GM18519 (cell line): ENCODE data around the gene PITHD1.
"Not testable (repeated sequence)": the region's sequence is repeated elsewhere in the genome, so short reads cannot be mapped to it uniquely, and the experiment has no call there.

Experiments
- ATAC-seq: cut with Tn5 transposase; IDR thresholded peaks from one replicate; pipeline ENCODE4 v1.9.1; 2021; ENCODE audit warnings: mild to moderate bottlenecking, moderate library complexity; ENCODE audit not compliant: unreplicated experiment, low FRiP score

The PITHD1 gene

GRCh38 chr1:23797478-23798448 lies 19.5 kb downstream of the PITHD1 start:
- ATAC-seq = no peak

- ATAC-seq = no peak
Measured at GRCh38 chr1:23798662-23799142, 20.5 kb downstream of the PITHD1 start.

DNA sequence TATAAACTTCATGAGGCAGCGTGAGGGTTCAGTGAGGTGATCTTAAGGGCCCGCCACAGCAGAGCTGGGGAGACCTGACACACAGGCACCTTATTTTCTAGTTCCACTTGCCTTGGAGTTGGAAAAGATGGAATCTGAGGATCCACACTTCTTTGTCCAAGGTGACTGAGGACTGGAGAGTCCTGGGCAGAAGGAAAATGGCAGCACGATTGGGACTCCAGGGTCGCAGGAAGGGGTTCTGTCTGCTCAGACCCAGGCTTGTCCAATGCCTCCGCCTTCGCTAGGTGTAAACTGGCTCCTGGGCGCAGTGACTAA lies 21.0 kb downstream of the PITHD1 start:
- no peak for ATAC-seq

GRCh38 chr1:23799570-23800399 lies 21.6 kb downstream of the PITHD1 start:
- ATAC-seq = no peak

- ATAC-seq = peak; percentile 51
Measured at GRCh38 chr1:23800400-23801337, 22.5 kb downstream of the PITHD1 start, which contains the start of gene GALE. Gene GALE, minus strand, starts transcription at chr1:23800754. Its CDS starts 1,747 bp downstream, at chr1:23799007.

GRCh38 chr1:23801338-23801748 lies 23.1 kb downstream of the PITHD1 start:
- no peak for ATAC-seq

DNA sequence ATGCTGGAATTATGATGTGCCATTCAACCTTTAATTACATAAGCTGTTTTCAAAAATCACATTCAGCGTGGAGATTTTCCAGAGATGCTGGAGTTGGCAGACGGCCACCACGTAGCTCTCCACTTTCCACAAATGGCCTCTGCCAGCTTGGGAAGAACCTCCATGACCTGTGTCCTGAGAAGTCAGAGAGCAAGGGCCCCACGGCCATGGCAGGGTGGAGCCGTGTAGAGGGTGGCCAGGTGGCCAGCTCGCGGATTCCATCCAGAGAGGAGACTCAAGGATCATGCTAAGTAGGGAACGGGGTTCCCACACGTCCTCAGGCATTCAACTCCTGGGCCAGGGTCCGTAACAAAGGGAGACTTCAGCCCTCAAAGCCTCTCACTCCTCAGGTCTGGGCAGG lies 23.7 kb downstream of the PITHD1 start:
- ATAC-seq = no peak

- ATAC-seq = not testable (repeated sequence)
Measured at GRCh38 chr1:23802809-23803342, 24.7 kb downstream of the PITHD1 start.

- ATAC-seq = no peak
Measured at GRCh38 chr1:23803674-23804073, 25.5 kb downstream of the PITHD1 start.

DNA sequence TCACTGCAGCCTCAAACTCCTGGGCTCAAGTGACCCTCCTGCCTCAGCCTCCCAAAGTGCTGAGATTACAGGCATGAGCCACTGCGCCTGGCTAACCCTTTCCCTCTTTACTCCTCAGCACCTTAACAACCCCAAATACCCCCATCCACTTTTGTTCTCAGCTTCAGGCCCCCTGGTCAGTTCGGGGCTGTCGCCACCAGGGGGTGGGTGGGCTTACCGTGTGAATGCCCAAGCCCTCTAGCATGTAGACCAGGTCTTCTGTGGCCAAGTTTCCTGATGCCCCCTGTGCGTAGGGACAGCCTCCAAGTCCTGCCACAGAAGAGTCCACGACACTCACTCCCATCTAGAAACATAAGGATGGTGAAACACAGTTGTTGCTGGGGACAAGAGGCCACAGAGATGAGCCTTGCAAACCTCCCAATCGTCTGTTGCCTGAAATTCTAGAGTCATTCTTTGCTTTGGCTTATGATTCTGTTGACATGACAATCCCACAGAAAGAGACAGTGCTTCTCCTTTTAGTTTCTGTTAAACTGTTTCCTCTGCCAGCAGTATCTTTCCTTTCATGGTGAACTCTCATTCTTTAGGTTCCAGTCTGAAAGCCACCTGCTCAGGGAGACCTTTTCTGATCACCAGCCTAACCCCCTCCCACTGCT lies 26.1 kb downstream of the PITHD1 start:
- no peak for ATAC-seq

- ATAC-seq = no peak
Measured at GRCh38 chr1:23805025-23805424, 26.8 kb downstream of the PITHD1 start.

DNA sequence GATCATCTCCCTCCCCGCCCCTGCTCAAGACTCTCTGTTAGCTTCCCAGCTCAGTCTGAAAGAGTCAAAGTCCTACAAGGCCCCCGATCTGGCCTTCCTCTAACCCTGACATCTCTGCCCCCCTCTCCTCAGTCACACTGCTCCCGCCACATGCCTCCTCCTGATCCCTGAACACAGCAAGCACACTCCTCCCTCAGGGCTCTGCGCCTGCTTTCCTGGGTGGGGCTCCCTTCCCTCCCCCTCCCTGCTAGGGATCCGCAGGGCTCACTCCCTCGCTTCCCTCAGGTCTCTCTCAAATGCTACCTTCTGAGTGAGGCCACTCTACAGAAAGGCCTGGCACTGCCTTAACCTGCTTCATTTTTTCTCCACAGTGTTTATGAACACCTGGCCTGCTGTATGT lies 28.1 kb downstream of the PITHD1 start:
- no peak for ATAC-seq

DNA sequence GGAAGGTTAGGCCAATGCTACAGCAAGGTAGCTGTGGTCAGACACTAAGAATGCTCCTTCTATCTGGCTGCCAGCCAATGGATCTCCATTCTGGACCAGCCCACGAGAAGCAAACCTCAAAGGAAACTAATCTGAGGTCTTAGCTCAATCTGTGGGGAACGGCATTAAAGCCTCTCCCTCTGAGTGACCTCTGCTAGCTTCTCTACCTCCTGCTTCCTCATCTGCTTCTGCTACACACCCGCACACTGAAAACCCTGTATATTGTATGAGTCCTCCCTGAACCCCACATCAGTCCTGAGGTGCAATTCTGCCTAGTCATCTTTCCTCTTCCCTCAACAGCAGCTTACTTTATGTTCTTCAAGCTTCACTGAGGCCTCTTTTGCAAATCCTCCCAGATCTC lies 29.2 kb downstream of the PITHD1 start:
- ATAC-seq = no peak

DNA sequence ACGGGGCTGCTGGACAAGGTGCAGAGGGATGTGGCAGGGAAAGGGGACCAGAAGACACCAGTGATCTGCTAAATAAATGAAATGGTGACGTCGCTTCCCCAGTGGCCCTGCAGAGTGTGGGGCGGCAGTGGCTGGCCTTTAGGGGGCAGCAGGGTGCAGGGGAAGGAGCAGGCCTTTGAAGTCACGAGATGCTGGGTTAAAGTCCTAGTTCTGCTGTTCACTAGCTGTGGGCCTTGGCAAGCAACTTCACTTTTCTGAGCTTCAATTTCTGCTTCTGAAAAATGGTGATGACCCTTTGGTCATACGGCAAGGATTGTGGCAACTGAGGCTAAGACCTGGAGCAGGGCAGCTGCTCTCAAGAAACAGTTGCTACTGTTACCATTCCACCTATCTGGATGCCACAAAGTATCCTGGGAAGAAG lies 31.5 kb downstream of the PITHD1 start:
- no peak for ATAC-seq

DNA sequence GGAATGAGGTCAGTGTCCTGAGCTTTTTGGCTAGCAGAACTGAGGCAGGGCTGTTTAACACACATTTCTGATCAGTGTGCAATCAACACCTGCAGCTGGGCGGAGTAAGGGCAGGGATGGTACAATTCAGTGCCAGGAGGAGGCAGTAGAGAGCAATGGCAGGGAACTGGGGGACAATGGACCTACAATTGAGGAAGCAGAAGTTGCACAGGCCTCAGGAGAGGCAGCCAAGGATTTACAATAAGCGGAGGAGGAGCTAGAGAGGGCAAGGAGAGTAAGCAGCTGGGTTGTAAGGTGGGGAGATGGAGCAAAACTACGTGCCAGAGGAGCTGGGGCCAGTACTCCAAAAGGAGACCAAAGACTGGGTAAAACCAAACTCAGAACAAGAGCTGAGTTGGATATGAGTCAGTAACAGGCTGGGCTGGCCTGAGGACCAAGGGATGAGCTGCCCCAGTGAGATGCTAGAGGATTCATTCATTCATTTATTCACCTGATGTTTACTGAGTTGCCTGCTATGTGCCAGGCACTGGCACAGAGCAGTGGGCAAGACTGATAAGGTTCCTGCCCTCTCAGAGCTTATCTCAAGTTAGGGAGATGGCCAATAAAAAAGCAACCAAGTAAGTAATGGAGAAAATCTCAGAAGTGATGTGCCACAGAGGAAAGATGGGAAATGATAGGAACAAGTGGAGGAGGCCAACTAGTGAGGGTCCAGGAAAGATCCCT lies 32.8 kb downstream of the PITHD1 start:
- no peak for ATAC-seq

- ATAC-seq = no peak
Measured at GRCh38 chr1:23814016-23814415, 35.8 kb downstream of the PITHD1 start.

- no peak for ATAC-seq
Measured at GRCh38 chr1:23816361-23816760, 38.1 kb downstream of the PITHD1 start.

- no peak for ATAC-seq
Measured at GRCh38 chr1:23816906-23817305, 38.7 kb downstream of the PITHD1 start.

DNA sequence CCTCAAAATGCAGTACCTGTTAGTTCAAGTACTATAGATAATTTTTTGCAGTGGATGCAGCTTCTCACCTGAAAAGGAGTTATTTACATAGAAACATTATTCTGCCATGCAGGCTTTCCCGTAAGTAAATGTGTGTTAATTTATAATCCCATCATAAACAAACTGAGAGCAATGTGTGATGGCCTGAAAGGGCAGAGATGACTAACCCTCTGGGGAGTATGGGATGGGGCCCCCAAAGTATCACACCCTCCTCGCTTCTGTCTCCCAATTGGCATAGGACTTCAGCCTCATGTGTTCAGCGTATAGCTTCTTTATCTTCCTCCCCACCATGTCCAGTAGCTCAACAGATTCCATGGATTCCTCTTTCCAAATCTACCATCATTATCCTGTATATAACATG lies 39.4 kb downstream of the PITHD1 start:
- ATAC-seq = no peak
